Epithelial cell of proximal tubule (primary cell): Measurements from ENCODE around the gene ADPRS. TPM values are rescaled to one million over a fixed set of nuclear protein-coding genes. Genes with fewer than 3 reads are reported as not detected.

Experiments used
- DNase-seq: peaks from one replicate; pipeline ENCODE4 v3.0.0-alpha.2; 2011; ENCODE audit warnings: low read depth
- H3K4me3 ChIP-seq: 2 replicates; pipeline ENCODE4 v1.5.1; 2011; ENCODE audit warnings: low read depth, mild to moderate bottlenecking, low read length
- total RNA-seq: library from RNA; depleted of rRNA; stranded (reverse); fragments of >200 nt; gene quantifications from 2 replicates; pipeline ENCODE4 v1.2.3, GENCODE V29; 2015
- TF ChIP-seq, protein P1 (sequence below): conservative IDR thresholded peaks from 2 replicates; pipeline ENCODE4 v1.5.1; 2012; ENCODE audit warnings: low read depth, mild to moderate bottlenecking, low read length

Gene ADPRS
- total RNA-seq, 1 donor from 2014 or later: 92.2 TPM

DNA sequence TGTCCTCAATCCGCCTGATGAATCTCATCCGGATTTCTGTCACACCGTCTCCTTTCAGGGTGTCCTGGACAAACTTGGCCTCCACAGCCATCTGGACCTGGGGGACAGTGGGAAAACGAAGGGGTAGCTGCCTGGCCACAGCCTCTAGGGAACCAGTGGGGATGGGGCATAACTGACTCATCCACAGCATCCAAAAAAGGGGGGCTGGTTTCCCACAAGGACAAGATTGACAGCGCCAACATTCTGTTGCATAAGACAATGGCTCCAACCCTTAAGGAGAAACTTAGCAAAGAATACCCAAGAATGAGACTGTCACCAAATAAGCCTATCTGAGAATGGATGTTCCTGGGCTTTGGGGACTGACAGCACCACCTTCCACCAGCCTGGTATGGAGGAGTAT is 48.5 kb downstream of the ADPRS start:
- DNase-seq: no peak
- no peak overlapping the region for H3K4me3 ChIP-seq
- TF ChIP-seq, protein P1, sequence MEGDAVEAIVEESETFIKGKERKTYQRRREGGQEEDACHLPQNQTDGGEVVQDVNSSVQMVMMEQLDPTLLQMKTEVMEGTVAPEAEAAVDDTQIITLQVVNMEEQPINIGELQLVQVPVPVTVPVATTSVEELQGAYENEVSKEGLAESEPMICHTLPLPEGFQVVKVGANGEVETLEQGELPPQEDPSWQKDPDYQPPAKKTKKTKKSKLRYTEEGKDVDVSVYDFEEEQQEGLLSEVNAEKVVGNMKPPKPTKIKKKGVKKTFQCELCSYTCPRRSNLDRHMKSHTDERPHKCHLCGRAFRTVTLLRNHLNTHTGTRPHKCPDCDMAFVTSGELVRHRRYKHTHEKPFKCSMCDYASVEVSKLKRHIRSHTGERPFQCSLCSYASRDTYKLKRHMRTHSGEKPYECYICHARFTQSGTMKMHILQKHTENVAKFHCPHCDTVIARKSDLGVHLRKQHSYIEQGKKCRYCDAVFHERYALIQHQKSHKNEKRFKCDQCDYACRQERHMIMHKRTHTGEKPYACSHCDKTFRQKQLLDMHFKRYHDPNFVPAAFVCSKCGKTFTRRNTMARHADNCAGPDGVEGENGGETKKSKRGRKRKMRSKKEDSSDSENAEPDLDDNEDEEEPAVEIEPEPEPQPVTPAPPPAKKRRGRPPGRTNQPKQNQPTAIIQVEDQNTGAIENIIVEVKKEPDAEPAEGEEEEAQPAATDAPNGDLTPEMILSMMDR: no peak

GRCh38 chr1:36137776-36138175 is 49.1 kb downstream of the ADPRS start:
- TF ChIP-seq, protein P1: no peak
- no peak overlapping the region for H3K4me3 ChIP-seq
- DNase-seq: no peak

GRCh38 chr1:36139521-36139920 is 50.8 kb downstream of the ADPRS start:
- TF ChIP-seq, protein P1: no peak
- no peak overlapping the region for H3K4me3 ChIP-seq
- no peak for DNase-seq

DNA sequence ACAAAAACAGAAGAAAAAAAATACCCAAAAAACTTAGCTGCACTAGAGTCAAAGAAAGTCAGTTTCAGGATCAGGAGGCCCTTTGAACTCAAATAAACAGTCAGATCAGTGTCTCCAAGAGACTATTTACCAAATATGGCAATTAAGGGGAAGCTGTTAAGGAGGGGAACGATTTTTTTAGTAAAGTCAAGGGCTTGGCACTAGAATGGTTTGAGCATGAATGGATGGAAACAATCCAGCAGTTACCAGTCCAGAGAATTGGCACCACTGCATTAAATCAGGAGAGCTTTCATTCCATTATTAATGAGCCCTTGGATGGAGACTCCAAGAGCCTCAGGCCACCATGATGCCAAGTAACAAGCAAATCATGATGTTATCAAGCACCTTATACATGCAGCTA is 53.4 kb downstream of the ADPRS start:
- H3K4me3 ChIP-seq: no peak overlapping the region
- TF ChIP-seq, protein P1: no peak
- DNase-seq: no peak

DNA sequence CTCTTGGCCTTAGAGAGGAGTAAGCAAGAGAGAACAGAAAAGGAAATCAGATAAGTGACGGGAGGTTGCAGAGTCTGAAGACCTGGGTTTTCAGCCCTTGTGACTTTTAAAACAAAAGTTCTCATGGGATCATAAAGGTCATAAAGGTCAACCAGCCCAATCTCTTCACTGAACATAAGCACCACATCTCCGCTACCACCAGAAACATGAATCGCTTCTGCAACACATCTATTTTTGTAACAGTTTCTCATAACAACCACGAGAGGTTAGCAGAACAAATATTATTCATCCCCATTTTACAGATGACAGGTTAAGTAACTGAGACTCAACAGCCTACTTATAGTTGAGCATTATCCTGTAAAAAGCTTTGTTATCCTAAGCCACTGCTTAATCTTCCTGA is 54.7 kb downstream of the ADPRS start:
- H3K4me3 ChIP-seq: no peak overlapping the region
- TF ChIP-seq, protein P1: no peak
- no peak for DNase-seq

Other genes starting within 250 kb of the ADPRS start
- 9.2 and 14.3 TPM in 2 replicates for gene AGO1, start 205.7 kb upstream of the ADPRS start, total RNA-seq
- 6.0 and 19.1 TPM in 2 replicates for gene AGO3, start 157.8 kb upstream of the ADPRS start, total RNA-seq
- gene TEKT2, start 4.8 kb upstream of the ADPRS start, total RNA-seq: 0.29 and 1.6 TPM in 2 replicates
- gene COL8A2, start 36.3 kb downstream of the ADPRS start, total RNA-seq: 0.06 and 0.65 TPM in 2 replicates
- 95.9 and 136 TPM in 2 replicates for gene TRAPPC3, start 60.6 kb downstream of the ADPRS start, total RNA-seq
- 262 and 280 TPM in 2 replicates for gene MAP7D1, start 67.3 kb downstream of the ADPRS start, total RNA-seq
- 62.9 and 96.6 TPM in 2 replicates for gene THRAP3, start 135.6 kb downstream of the ADPRS start, total RNA-seq
- gene SH3D21, start 217.5 kb downstream of the ADPRS start, total RNA-seq: 4.0 and 20.3 TPM in 2 replicates
- gene EVA1B, start 234.8 kb downstream of the ADPRS start, total RNA-seq: 179 and 259 TPM in 2 replicates